ENCODE measurements around the gene COG5. TPM values are rescaled to one million over a fixed set of nuclear protein-coding genes. Genes with fewer than 3 reads are reported as not detected.

Gene COG5
- total and polyA plus RNA-seq, 2 of the 8 experiments (the other 6 are each of a cell fraction or from before 2014, with no cell fraction given), result 10.5 to 28.1 TPM

DNA sequence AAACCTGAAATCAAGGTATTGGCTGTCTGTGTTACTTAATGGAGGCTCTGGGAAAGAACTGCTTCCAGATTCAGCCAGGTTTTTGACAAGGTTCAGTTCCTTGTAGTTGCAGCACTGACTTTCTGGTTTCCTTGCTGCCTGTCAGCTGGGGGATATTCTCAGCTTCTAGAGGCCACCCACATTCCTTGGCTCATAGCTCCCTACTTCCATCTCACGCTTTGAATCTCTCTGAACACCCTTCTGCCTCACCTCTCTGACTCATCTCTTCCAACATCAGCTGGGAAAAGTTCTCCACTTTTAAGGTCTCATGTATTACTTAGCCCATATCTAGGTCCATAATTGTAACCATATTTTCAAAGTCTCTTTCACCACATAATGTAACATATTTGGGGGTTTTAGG is 116.7 kb downstream of the COG5 start:
- H3K27me3 ChIP-seq (replicated peaks in 1 of 4; ENCODE audit: control insufficient read depth in 3 of 4, extremely low read depth in 1 of 4, insufficient read depth in 3 of 4, low read length in 3 of 4), result no peaks in the 10 kb centered on the region
- no peak overlapping the region for H3K4ac ChIP-seq (replicated peaks; ENCODE audit: insufficient read length, low read depth, low read length)
- no peaks in the 10 kb centered on the region for H3K4me1 ChIP-seq (replicated peaks in 1 of 4; ENCODE audit: control insufficient read depth in 3 of 4, insufficient read depth in 4 of 4, low read length in 3 of 4)
- H4K20me1 ChIP-seq (replicated peaks in 1 of 2; ENCODE audit: control insufficient read depth in 1 of 2, insufficient read depth in 2 of 2, low read length in 2 of 2), result no peaks in the 10 kb centered on the region
- H2BK5ac ChIP-seq (ENCODE audit: low read depth, low read length), result no peak overlapping the region
- H2AFZ ChIP-seq (ENCODE audit: low read length), result no peak overlapping the region
- H3K14ac ChIP-seq (ENCODE audit: insufficient read length), result no peak overlapping the region
- no peak overlapping the region for H2BK12ac ChIP-seq (ENCODE audit: low read depth, low read length)
- H2BK20ac ChIP-seq (ENCODE audit: low read length), result no peak overlapping the region
- no peak overlapping the region for H3K56ac ChIP-seq (replicated peaks; ENCODE audit: insufficient read length, low read depth, low read length)
- no peak overlapping the region for H2BK15ac ChIP-seq (ENCODE audit: low read length)
- H4K5ac ChIP-seq (ENCODE audit: insufficient read length, low read depth, low read length), result no peak overlapping the region
- no peak overlapping the region for H4K8ac ChIP-seq (ENCODE audit: extremely low read depth, insufficient read depth, low read length)
- no peak overlapping the region for H2AK5ac ChIP-seq (ENCODE audit: low read depth, low read length)
- H2BK120ac ChIP-seq (replicated peaks; ENCODE audit: low read depth, low read length), result no peak overlapping the region
- no peak for FAIRE-seq
- POLR2A ChIA-PET (ENCODE audit: partially characterized antibody), result interaction anchor here (0.5 kb wide), 1 partner anchor 10 kb away, joined by 4 read pairs; no protein-coding TSS in a partner anchor
- no peak overlapping the region for H3K9ac ChIP-seq (replicated peaks in 1 of 4; ENCODE audit: extremely low read depth in 1 of 4, low read depth in 3 of 4, low read length in 3 of 4)
- no peaks in the 10 kb centered on the region for H3K79me2 ChIP-seq (ENCODE audit: control insufficient read depth in 1 of 2, insufficient read depth in 2 of 2, low read length in 2 of 2)
- no peak overlapping the region for H3K4me3 ChIP-seq (ENCODE audit: extremely low read depth in 1 of 4, insufficient read depth in 2 of 4, low read depth in 3 of 4, low read length in 4 of 4)
- H3K36me3 ChIP-seq (ENCODE audit: control insufficient read depth in 2 of 4, insufficient read depth in 4 of 4, low read length in 3 of 4), result no peaks in the 10 kb centered on the region
- H4K91ac ChIP-seq (replicated peaks; ENCODE audit: insufficient read length, low read length), result no peak overlapping the region
- H3K27ac ChIP-seq (ENCODE audit: low read depth, low read length), result no peak overlapping the region
- H3K18ac ChIP-seq (ENCODE audit: extremely low read depth, low read length), result no peak overlapping the region
- H3K4me2 ChIP-seq (ENCODE audit: insufficient read depth in 1 of 2, low read depth in 2 of 2, low read length in 2 of 2), result no peak overlapping the region
- H3K23me2 ChIP-seq (ENCODE audit: low read depth, low read length), result no peaks in the 10 kb centered on the region
- CTCF ChIA-PET (ENCODE audit: partially characterized antibody), result no interaction called here
- 77% methylated on average over 1 of the region's 1 CpG; no CpG with 5 or more reads in 1 of the 2 experiments for WGBS, 2 experiments (ENCODE audit: extremely low coverage in 1 of 2, insufficient coverage in 1 of 2, insufficient read length in 1 of 2, insufficient replicate concordance in 2 of 2, low coverage in 1 of 2, low lambda C conversion rate in 2 of 2, missing lambda C conversion rate in 1 of 2)
- H3K79me1 ChIP-seq (ENCODE audit: low read depth, low read length), result no peaks in the 10 kb centered on the region
- no peak overlapping the region for H3K23ac ChIP-seq (ENCODE audit: insufficient read length)
- DNase-seq (ENCODE audit: low read depth in 1 of 2, low spot score in 2 of 2), result no peak
- H3K9me3 ChIP-seq (ENCODE audit: insufficient read depth in 2 of 2, low read depth in 1 of 2, low read length in 1 of 2), result no peaks in the 10 kb centered on the region
- no peak for TF ChIP-seq TEAD4 (IDR thresholded peaks at IDR 0.05; ENCODE audit: low read depth, low read length)
- no peak for TF ChIP-seq E2F6 (IDR thresholded peaks at IDR 0.05)
- no peak for TF ChIP-seq EZH2 (IDR thresholded peaks at IDR 0.05; ENCODE audit: low read depth, low read length, severe bottlenecking)
- TF ChIP-seq CBX5 (IDR thresholded peaks at IDR 0.05; ENCODE audit: low read depth, low read length), result no peak
- no peak for TF ChIP-seq RXRA (IDR thresholded peaks at IDR 0.05; ENCODE audit: insufficient read depth, low read depth, low read length)
- no peak for TF ChIP-seq TAF7 (optimal IDR thresholded peaks at IDR 0.05; ENCODE audit: borderline replicate concordance, low read depth, low read length)
- TF ChIP-seq BACH1 (IDR thresholded peaks at IDR 0.05; ENCODE audit: low read length), result no peak
- TF ChIP-seq CHD2 (IDR thresholded peaks at IDR 0.05; ENCODE audit: low read length), result no peak
- no peak for TF ChIP-seq MAFK (IDR thresholded peaks at IDR 0.05; ENCODE audit: low read depth, low read length)
- TF ChIP-seq ATF2 (IDR thresholded peaks at IDR 0.05; ENCODE audit: low read length), result no peak
- TF ChIP-seq KDM4A (IDR thresholded peaks at IDR 0.05; ENCODE audit: low read depth, low read length, severe bottlenecking), result no peak
- no peak for TF ChIP-seq NANOG (IDR thresholded peaks at IDR 0.05; ENCODE audit: insufficient read depth, low read depth, low read length, poor library complexity, severe bottlenecking)
